ENCODE data around the gene HCN3.
"Not testable (repeated sequence)": the region's sequence is repeated elsewhere in the genome, so short reads cannot be mapped to it uniquely, and the experiment has no call there.

Gene HCN3

DNA sequence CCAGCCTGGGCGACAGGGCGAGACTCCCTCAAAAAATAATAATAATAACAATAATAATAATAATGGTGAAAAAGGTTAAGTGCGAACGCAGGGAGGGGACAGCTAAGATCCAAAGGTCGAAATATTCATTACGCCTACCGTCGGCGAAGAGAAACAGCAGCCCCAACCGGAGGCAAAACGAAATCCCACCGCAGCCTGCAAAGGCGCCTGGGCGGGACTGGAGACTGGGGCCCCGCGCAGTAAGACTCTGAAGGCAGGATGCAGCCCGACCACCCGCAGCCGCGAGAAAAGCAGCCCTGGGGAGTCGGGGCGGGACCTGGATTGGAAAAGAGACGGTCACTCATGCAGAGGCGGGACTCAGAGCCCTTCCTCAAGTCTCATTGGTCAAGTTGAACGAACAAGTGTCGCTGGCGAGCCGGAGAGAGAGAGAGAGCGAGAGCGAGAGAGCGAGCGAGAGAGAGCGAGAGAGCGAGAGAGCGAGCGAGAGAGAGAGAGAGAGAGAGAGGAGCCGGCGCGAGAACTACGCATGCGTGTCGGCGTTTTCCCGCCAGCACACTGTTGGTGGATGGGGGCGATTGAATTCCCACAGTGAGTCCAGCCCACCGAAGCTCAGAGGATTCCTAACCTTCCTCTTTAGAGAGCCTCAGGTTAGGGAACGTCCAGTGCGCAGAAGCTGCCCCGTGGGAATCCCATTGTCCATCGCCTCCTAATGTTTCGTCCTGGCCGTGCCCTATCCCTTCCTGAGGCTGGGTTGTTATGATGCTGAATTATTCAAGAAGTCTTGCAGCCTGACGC lies 32.7 kb upstream of the HCN3 start:
- H3K27me3 ChIP-seq (ENCODE audit: control insufficient read depth, insufficient read depth, low read length) = no peaks in the 10 kb centered on the region
- H3K4me3 ChIP-seq (ENCODE audit: low read length) = peak overlapping the region; percentile 55
- H3K36me3 ChIP-seq (ENCODE audit: control insufficient read depth, low read depth, low read length) = peaks cover 17% of the 10 kb centered on the region
- peaks cover 4% of the 10 kb centered on the region for H3K4me1 ChIP-seq (ENCODE audit: control insufficient read depth, low read depth, low read length)
- H3K9ac ChIP-seq (ENCODE audit: low read length) = peak overlapping the region; percentile 67
- peak overlapping the region; percentile 59 for H3K27ac ChIP-seq (ENCODE audit: low read length)
- no peaks in the 10 kb centered on the region for H3K9me3 ChIP-seq (ENCODE audit: control insufficient read depth, low read depth, low read length)

DNA sequence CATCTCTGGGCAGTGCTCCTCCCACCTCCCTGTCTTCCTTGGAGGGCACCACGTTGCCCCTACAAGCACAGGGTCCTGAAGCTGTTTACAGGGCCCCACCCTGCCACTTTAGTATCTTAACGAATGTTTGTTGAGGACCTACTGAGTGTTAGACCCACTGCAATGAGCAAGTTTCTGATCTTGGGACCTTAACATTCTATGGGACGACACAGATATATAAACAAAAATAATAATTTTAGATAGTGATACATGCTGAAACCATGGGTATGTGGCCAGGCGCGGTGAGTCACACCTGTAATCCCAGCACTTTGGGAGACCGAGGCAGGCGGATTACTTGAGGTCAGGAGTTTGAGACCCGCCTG lies 32.1 kb upstream of the HCN3 start:
- Histone ChIP-seq H3K27ac (ENCODE audit: low read length) (peak overlapping the region; percentile 59), H3K9me3 (ENCODE audit: control insufficient read depth, low read depth, low read length) (no peaks in the 10 kb centered on the region), H3K27me3 (ENCODE audit: control insufficient read depth, insufficient read depth, low read length) (no peaks in the 10 kb centered on the region), H3K9ac (ENCODE audit: low read length) (peak overlapping the region; percentile 67), H3K4me1 (ENCODE audit: control insufficient read depth, low read depth, low read length) (peaks cover 4% of the 10 kb centered on the region), H3K36me3 (ENCODE audit: control insufficient read depth, low read depth, low read length) (peaks cover 17% of the 10 kb centered on the region), H3K4me3 (ENCODE audit: low read length) (peak overlapping the region; percentile 55)

DNA sequence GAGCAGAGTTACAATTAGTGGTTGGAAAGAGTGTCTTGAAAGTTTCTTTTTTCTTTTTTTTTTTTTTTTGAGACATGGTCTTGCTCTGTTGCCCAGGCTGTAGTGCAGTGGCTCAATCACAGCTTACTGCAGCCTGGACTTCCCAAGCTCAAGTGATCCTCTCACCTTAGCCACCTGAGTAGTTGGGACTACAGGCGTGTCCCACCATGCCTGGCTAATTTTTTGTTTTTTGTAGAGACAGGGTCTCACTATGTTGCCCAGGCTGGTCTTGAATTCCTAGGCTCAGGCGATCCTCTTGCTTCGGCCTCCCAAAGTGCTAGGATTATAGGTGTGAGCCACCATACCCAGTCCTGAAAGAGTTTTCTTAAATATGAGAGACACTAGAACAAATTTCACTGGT lies 30.5 kb upstream of the HCN3 start:
- H3K4me1 ChIP-seq (ENCODE audit: control insufficient read depth, low read depth, low read length) = not testable (repeated sequence)

DNA sequence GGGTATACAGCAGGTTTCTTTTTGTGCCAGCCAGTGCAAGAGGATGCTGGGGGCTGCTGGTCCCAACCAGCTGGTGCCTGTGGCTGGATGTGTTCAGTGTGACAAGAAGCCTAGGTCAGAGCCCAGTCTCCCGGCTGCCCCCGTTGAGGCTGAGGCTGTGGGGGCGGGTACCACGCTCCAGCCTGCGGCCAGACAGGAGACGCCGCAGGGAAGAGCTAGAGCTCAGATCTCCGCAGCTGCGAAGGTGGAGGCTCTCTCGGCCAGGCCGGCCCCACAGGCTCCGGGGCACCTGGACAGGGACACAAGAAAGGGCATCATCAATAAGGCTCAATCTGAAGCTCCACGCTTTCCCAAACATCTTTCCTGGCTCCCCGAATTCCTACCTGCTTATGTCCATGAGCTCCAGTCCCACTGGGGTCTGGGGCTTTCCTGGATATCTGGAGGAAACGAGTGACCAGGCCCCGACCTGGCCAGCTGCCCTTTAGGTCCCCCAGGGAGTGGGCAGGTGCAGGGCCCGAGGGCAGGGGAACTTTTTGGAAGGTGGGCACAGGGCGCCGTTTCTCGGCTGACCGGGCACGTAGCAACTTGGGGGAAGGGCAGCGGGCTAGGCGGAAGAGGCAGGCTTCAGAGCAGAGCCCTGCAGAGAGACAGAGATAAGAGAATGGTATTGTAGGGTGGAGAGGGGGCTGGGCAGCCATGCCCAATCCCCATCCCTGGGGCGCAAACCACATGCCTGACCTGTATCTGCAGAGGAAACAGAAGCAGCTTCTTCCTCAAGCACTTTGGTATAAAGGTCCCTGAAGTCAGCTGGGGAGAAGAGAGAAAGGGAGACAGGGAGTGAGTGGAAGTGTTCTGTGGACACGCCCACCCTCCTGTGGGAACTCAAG lies 29.4 kb upstream of the HCN3 start:
- Histone ChIP-seq H3K9ac (ENCODE audit: low read length) (no peak overlapping the region), H3K27me3 (ENCODE audit: control insufficient read depth, insufficient read depth, low read length) (no peaks in the 10 kb centered on the region), H3K4me1 (ENCODE audit: control insufficient read depth, low read depth, low read length) (peaks cover 4% of the 10 kb centered on the region)

More for the DNA sequence above, 30.5 kb upstream of the HCN3 start:
- H3K36me3 ChIP-seq (ENCODE audit: control insufficient read depth, low read depth, low read length) = peaks cover 17% of the 10 kb centered on the region
- H3K4me3 ChIP-seq (ENCODE audit: low read length); H3K9ac ChIP-seq (ENCODE audit: low read length); H3K27ac ChIP-seq (ENCODE audit: low read length); H3K9me3 ChIP-seq (ENCODE audit: control insufficient read depth, low read depth, low read length); H3K27me3 ChIP-seq (ENCODE audit: control insufficient read depth, insufficient read depth, low read length): not testable (repeated sequence)

DNA sequence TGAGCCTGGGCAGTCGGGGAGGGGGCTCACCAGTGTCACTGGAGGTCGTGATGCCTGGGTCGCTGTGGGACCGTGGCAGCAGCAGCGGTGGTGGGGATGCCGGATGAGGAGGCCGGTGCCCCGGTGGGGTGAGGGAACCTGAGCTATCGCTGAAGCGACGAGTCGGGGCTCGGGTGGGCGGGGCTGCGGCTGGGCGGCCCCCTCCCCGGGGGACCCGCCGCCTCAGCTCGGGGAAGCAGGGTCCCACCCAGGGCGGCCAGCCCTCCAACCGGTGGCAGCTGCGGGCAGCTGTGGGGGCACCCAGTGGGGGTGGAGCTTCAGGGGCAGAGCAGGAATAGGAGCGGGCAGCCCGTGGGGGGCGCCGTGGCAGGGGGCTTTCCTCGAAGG lies 27.0 kb upstream of the HCN3 start:
- H3K27ac ChIP-seq (ENCODE audit: low read length) = no peak overlapping the region
- H3K36me3 ChIP-seq (ENCODE audit: control insufficient read depth, low read depth, low read length) = peaks cover 17% of the 10 kb centered on the region
- H3K4me1 ChIP-seq (ENCODE audit: control insufficient read depth, low read depth, low read length) = no peaks in the 10 kb centered on the region
- H3K27me3 ChIP-seq (ENCODE audit: control insufficient read depth, insufficient read depth, low read length) = no peaks in the 10 kb centered on the region
- H3K9me3 ChIP-seq (ENCODE audit: control insufficient read depth, low read depth, low read length) = no peaks in the 10 kb centered on the region
- H3K4me3 ChIP-seq (ENCODE audit: low read length) = peak overlapping the region; percentile 61
- no peak overlapping the region for H3K9ac ChIP-seq (ENCODE audit: low read length)

More for the DNA sequence above, 29.4 kb upstream of the HCN3 start:
- Histone ChIP-seq H3K27ac (ENCODE audit: low read length) (no peak overlapping the region), H3K36me3 (ENCODE audit: control insufficient read depth, low read depth, low read length) (peaks cover 17% of the 10 kb centered on the region), H3K4me3 (ENCODE audit: low read length) (no peak overlapping the region), H3K9me3 (ENCODE audit: control insufficient read depth, low read depth, low read length) (no peaks in the 10 kb centered on the region)

DNA sequence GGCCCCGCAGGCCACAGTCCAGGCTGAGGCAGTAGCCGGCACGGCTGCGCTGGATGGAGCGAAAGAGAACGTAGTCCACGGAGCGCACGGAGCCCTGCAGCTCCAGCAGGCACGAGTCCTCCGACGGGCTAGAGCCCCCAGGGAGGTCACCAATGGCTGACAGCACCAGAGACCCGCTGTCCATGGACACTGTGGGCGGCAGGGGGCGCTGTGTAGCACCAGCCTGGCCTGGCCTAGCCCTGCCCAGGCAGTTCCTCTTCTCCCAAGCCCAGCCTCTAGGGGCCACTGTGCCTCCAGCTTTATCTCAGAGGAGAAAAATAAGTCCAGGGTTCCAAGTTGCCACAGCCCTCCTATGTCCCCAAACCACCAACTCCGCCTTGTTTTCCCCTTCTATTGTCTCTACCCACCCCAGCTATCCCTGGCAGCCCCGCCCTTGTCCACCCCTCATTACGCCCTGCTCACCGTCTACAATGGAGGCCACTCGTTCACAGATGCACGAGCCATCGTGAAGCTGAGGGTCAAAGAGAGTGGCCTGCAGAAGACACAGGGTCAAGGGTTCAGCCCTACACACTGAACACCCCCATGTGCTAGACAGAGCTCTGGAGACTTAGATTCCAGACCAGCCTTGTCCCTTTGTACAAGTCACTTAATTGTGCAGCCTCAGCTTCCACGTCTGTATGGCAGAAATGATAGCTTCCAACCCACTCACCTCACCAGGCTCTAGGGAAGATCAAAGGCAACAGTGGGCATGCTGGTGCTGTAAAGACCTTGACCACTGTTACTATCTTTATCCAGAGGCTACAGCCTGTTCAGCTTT lies 26.4 kb upstream of the HCN3 start:
- Histone ChIP-seq H3K9ac (ENCODE audit: low read length) (no peak overlapping the region), H3K4me3 (ENCODE audit: low read length) (peak overlapping the region; percentile 61), H3K4me1 (ENCODE audit: control insufficient read depth, low read depth, low read length) (no peaks in the 10 kb centered on the region), H3K27me3 (ENCODE audit: control insufficient read depth, insufficient read depth, low read length) (no peaks in the 10 kb centered on the region), H3K27ac (ENCODE audit: low read length) (no peak overlapping the region), H3K9me3 (ENCODE audit: control insufficient read depth, low read depth, low read length) (no peaks in the 10 kb centered on the region), H3K36me3 (ENCODE audit: control insufficient read depth, low read depth, low read length) (peaks cover 17% of the 10 kb centered on the region)

DNA sequence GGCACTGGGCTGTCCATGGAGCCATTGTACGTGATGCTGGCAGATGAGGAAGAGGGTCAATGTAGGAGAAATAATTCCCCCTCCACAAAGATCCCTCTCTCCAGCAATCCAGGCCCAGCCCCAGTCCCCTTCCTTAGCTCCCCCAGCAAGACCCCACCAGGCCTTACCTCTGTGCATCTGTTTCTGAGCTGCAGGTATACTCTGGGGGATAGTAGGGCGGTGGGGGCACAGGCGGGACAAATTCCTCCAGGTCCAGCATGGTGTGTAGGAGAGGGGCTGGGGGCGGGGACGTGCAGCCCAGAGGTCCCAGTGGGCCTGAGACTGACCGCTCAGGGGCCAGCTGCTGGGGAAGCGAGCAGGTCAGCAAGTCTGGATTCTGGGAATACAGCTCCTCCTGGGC lies 25.7 kb upstream of the HCN3 start:
- H3K36me3 ChIP-seq (ENCODE audit: control insufficient read depth, low read depth, low read length) = peaks cover 17% of the 10 kb centered on the region
- no peak overlapping the region for H3K27ac ChIP-seq (ENCODE audit: low read length)
- H3K4me3 ChIP-seq (ENCODE audit: low read length) = no peak overlapping the region
- H3K27me3 ChIP-seq (ENCODE audit: control insufficient read depth, insufficient read depth, low read length) = no peaks in the 10 kb centered on the region
- no peaks in the 10 kb centered on the region for H3K9me3 ChIP-seq (ENCODE audit: control insufficient read depth, low read depth, low read length)
- H3K4me1 ChIP-seq (ENCODE audit: control insufficient read depth, low read depth, low read length) = no peaks in the 10 kb centered on the region
- H3K9ac ChIP-seq (ENCODE audit: low read length) = no peak overlapping the region

DNA sequence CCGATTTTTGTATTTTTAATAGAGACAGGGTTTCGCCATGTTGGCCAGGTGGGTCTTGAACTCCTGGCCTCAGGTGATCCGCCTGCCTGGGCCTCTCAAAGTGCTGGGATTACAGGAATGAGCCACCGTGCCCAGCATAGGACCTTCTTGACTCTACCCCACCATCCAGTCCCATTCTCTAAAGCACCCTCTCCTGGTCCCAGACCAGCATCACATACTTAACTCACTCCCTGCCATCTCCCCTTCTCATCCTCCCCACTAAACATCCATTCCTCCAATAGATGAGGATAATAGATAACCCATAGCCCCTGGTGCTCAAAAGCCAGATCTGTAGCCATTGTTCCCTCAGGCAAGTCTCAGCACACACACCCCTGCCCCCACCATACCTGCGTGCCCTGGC lies 24.1 kb upstream of the HCN3 start:
- H3K4me3 ChIP-seq (ENCODE audit: low read length) = no peak overlapping the region
- no peaks in the 10 kb centered on the region for H3K9me3 ChIP-seq (ENCODE audit: control insufficient read depth, low read depth, low read length)
- peaks cover 7% of the 10 kb centered on the region for H3K36me3 ChIP-seq (ENCODE audit: control insufficient read depth, low read depth, low read length)
- H3K9ac ChIP-seq (ENCODE audit: low read length) = no peak overlapping the region
- H3K27me3 ChIP-seq (ENCODE audit: control insufficient read depth, insufficient read depth, low read length) = no peaks in the 10 kb centered on the region
- no peak overlapping the region for H3K27ac ChIP-seq (ENCODE audit: low read length)
- H3K4me1 ChIP-seq (ENCODE audit: control insufficient read depth, low read depth, low read length) = no peaks in the 10 kb centered on the region

DNA sequence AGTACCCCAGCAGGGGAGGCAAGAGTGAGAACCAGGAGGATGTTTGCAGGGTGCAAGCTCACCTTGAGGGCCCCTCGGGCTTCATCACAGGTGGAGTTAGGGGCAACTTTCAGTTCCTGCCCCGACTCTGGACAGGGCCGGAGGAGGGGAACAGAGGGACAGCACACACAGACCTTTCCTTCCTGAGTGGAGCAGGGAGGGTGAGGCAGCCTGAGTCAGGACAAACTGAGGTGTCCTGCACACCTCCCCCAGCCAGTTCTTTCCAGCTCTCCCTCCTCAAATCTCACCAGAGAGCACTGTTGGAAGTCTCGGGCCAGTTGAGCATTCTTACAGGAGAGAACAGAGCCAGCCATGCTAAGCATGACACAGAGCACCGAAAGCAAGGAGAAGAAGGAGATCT lies 23.5 kb upstream of the HCN3 start:
- no peaks in the 10 kb centered on the region for H3K9me3 ChIP-seq (ENCODE audit: control insufficient read depth, low read depth, low read length)
- no peaks in the 10 kb centered on the region for H3K27me3 ChIP-seq (ENCODE audit: control insufficient read depth, insufficient read depth, low read length)
- no peak overlapping the region for H3K9ac ChIP-seq (ENCODE audit: low read length)
- peak overlapping the region; percentile 67 for H3K4me3 ChIP-seq (ENCODE audit: low read length)
- no peak overlapping the region for H3K27ac ChIP-seq (ENCODE audit: low read length)
- H3K36me3 ChIP-seq (ENCODE audit: control insufficient read depth, low read depth, low read length) = peaks cover 9% of the 10 kb centered on the region
- no peaks in the 10 kb centered on the region for H3K4me1 ChIP-seq (ENCODE audit: control insufficient read depth, low read depth, low read length)

DNA sequence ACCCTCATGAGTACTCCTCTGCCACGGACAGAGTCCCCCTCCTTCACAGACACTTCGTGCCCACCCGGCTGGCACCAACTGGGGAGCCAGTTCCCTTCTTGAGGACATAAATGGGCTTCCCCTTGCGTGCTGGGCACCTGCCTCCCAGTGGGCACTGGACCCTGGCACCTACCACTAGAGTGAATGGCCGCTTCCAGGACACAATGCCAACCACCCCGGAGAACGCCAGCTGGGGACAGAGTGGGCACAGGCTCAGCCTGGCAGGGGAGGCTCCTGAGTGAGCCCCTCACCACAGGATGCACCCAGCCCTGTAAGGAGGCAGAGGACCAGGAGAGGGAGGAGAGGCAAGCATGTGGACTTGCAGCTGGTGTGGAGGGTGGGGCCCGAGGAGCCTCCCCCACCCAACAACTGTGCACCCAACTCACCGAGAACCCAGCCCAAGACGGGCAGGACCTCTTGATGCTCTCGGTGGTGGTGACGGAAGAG lies 23.0 kb upstream of the HCN3 start:
- no peaks in the 10 kb centered on the region for H3K4me1 ChIP-seq (ENCODE audit: control insufficient read depth, low read depth, low read length)
- peaks cover 9% of the 10 kb centered on the region for H3K36me3 ChIP-seq (ENCODE audit: control insufficient read depth, low read depth, low read length)
- no peaks in the 10 kb centered on the region for H3K27me3 ChIP-seq (ENCODE audit: control insufficient read depth, insufficient read depth, low read length)
- no peaks in the 10 kb centered on the region for H3K9me3 ChIP-seq (ENCODE audit: control insufficient read depth, low read depth, low read length)
- H3K4me3 ChIP-seq (ENCODE audit: low read length) = peak overlapping the region; percentile 67
- no peak overlapping the region for H3K9ac ChIP-seq (ENCODE audit: low read length)
- H3K27ac ChIP-seq (ENCODE audit: low read length) = no peak overlapping the region

DNA sequence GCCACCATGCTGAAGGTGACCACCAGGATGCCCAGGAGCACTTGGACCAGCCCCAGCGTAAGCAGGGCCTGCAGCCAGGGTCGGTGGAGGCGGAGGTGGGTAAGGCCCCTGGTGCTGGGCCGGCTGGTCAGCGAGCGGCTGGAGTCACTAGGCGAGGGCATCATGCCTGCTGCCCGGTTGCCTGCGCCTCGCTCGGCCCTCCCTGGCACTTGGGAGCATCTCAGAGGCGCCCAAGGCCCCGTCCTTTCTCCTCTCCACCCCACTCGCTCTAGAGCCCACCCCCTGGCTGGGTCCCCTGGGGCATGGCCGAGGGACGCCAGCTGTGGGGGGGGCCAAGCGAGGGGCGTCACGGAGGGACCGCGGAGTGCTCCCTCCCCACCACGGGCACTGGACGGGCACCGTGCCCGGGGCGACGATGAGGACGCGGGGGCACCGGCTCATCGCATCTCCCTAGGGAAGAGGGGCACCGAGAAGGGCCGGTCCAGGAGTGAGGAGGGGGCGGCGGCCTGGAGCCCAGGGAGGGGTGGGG lies 22.5 kb upstream of the HCN3 start:
- Histone ChIP-seq H3K36me3 (ENCODE audit: control insufficient read depth, low read depth, low read length) (peaks cover 9% of the 10 kb centered on the region), H3K4me1 (ENCODE audit: control insufficient read depth, low read depth, low read length) (no peaks in the 10 kb centered on the region)

More for the DNA sequence above, 22.5 kb upstream of the HCN3 start:
- Histone ChIP-seq H3K9me3 (ENCODE audit: control insufficient read depth, low read depth, low read length) (no peaks in the 10 kb centered on the region), H3K27ac (ENCODE audit: low read length) (no peak overlapping the region), H3K27me3 (ENCODE audit: control insufficient read depth, insufficient read depth, low read length) (no peaks in the 10 kb centered on the region), H3K4me3 (ENCODE audit: low read length) (peak overlapping the region; percentile 67), H3K9ac (ENCODE audit: low read length) (peak overlapping the region; percentile 42)
